ENCODE results near the gene SERPINE1. TPM values are rescaled to one million over a fixed set of nuclear protein-coding genes. Genes with fewer than 3 reads are reported as not detected.

SERPINE1 gene
- 1 to 10 TPM; 4.8 to 9.4 (median 8.9) TPM for total RNA-seq

DNA sequence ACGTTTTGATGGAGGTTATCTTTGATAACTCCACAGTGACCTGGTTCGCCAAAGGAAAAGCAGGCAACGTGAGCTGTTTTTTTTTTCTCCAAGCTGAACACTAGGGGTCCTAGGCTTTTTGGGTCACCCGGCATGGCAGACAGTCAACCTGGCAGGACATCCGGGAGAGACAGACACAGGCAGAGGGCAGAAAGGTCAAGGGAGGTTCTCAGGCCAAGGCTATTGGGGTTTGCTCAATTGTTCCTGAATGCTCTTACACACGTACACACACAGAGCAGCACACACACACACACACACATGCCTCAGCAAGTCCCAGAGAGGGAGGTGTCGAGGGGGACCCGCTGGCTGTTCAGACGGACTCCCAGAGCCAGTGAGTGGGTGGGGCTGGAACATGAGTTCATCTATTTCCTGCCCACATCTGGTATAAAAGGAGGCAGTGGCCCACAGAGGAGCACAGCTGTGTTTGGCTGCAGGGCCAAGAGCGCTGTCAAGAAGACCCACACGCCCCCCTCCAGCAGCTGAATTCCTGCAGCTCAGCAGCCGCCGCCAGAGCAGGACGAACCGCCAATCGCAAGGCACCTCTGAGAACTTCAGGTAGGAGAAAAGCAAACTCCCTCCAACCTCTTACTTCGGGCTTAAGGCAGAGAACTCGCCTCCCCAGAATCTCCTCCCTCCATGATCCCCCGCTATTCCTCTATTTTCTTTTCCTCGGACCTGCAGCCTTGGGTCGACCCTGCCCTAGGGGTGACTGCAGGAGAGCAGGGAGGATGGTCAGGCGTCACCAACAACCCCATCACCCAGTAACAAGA is at the start of gene SERPINE1:
Gene SERPINE1 (plus strand): TSS at position 454 of the 809 bp plus-strand sequence. CDS start 1,290 bp downstream, outside the sequence.
- peak; percentile 92 to 97 for DNase-seq (ENCODE audit: low spot score in 2 of 2)
- intact Hi-C loops (cut with DNase I; ENCODE audit: low total_unique reads) = no loop called here
- H3K4me3 ChIP-seq (ENCODE audit: low read depth, poor library complexity, severe bottlenecking) = no peak within 1 kb of the TSS
- no peak for TF ChIP-seq POLR2A (IDR thresholded peaks at IDR 0.05)
- TF ChIP-seq, protein P1, sequence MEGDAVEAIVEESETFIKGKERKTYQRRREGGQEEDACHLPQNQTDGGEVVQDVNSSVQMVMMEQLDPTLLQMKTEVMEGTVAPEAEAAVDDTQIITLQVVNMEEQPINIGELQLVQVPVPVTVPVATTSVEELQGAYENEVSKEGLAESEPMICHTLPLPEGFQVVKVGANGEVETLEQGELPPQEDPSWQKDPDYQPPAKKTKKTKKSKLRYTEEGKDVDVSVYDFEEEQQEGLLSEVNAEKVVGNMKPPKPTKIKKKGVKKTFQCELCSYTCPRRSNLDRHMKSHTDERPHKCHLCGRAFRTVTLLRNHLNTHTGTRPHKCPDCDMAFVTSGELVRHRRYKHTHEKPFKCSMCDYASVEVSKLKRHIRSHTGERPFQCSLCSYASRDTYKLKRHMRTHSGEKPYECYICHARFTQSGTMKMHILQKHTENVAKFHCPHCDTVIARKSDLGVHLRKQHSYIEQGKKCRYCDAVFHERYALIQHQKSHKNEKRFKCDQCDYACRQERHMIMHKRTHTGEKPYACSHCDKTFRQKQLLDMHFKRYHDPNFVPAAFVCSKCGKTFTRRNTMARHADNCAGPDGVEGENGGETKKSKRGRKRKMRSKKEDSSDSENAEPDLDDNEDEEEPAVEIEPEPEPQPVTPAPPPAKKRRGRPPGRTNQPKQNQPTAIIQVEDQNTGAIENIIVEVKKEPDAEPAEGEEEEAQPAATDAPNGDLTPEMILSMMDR (IDR thresholded peaks at IDR 0.05) = peak in 1 of 3 donors; percentile 82
- WGBS, 2 donors = 3 to 4% methylated on average over 22 of the region's 22 CpGs

DNA sequence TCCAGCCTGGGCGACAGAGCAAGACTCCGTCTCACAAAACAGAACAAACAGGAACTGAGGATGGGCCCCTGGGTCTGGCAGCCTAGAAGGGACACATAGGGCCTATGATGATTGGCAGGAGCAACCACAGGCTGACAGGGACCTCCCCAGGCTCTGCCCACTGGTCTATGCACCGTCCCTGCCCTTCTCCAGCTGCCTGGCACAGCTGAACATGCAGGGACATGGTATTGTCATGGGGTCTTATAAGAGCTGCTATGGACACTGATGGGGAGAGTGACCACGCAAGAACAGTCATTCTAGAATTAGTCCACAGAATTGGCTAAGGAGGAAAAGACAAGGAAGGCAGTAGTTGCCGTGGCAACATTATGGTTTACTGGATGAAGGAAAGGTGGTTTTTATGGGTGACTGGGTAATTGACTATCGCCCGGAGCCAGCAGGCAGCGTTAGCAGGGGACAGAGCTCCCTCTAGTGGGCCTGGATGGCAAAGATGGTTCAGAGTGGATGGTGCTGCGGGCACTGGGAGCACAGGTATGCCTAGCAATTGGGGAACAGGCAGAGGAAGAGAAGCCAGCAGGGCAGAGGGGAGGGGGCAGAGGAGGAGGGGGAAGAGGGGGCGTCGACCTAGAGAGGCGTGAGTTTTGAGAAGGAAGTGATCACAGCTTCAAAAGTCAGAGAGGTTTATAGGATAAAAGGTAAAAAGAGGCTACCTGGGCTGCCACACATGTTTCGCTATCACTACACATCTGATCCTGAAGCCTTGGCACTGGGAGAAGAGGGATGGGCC is 49.4 kb upstream of the SERPINE1 start:
- no peak overlapping the region for H3K4me3 ChIP-seq (ENCODE audit: low read depth, poor library complexity, severe bottlenecking)
- 18 to 22% methylated on average over 13 of the region's 13 CpGs for WGBS, 2 donors
- intact Hi-C loops (cut with DNase I; ENCODE audit: low total_unique reads) = no loop called here
- peak; percentile 67 to 95 for DNase-seq (ENCODE audit: low spot score in 2 of 2)
- TF ChIP-seq, protein P1 (IDR thresholded peaks at IDR 0.05) = peak in 1 of 3 donors; percentile 55
- TF ChIP-seq POLR2A (IDR thresholded peaks at IDR 0.05) = no peak

DNA sequence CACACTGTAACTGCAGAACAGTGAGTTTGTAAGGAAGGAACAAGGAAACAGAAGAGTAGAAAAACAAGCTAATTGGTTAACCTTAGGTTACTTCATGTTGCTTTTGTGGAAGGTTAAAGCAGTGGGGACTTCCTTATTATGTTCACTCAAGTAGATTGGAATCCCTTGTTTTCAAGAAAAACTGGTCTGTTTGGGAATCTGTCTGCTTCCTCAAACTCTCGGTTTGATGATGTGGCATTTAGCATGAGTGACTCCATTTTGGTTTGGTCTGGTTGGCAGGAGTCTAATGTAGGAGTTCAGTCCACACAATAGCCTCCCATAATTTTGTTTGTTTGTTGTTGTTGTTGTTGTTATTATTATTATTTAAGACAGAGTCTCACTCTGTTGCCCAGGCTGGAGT is 45.5 kb upstream of the SERPINE1 start:
- no peak for TF ChIP-seq POLR2A (IDR thresholded peaks at IDR 0.05)
- TF ChIP-seq, protein P1 (IDR thresholded peaks at IDR 0.05) = no peak
- DNase-seq (ENCODE audit: low spot score in 2 of 2) = no peak
- WGBS, 2 donors = 63 to 78% methylated on average over 1 of the region's 1 CpG
- intact Hi-C loops (cut with DNase I; ENCODE audit: low total_unique reads) = no loop called here
- no peak overlapping the region for H3K4me3 ChIP-seq (ENCODE audit: low read depth, poor library complexity, severe bottlenecking)

DNA sequence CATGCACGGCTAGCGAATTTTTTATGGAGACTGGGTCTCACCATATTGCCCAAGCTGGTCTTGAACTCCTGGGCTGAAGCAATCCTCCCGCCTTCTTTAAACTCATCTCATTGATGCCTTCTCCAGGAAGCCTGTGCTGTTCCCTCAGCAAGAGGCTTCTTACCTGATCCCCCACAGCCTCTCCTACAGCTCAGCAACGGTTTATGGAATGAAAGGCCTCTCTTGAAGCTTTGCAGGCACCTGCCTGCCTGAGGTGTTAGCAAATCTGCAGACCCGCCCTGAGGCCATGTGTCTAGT is 42.1 kb upstream of the SERPINE1 start:
- intact Hi-C loops (cut with DNase I; ENCODE audit: low total_unique reads) = no loop called here
- 49 to 52% methylated on average over 5 of the region's 5 CpGs for WGBS, 2 donors

DNA sequence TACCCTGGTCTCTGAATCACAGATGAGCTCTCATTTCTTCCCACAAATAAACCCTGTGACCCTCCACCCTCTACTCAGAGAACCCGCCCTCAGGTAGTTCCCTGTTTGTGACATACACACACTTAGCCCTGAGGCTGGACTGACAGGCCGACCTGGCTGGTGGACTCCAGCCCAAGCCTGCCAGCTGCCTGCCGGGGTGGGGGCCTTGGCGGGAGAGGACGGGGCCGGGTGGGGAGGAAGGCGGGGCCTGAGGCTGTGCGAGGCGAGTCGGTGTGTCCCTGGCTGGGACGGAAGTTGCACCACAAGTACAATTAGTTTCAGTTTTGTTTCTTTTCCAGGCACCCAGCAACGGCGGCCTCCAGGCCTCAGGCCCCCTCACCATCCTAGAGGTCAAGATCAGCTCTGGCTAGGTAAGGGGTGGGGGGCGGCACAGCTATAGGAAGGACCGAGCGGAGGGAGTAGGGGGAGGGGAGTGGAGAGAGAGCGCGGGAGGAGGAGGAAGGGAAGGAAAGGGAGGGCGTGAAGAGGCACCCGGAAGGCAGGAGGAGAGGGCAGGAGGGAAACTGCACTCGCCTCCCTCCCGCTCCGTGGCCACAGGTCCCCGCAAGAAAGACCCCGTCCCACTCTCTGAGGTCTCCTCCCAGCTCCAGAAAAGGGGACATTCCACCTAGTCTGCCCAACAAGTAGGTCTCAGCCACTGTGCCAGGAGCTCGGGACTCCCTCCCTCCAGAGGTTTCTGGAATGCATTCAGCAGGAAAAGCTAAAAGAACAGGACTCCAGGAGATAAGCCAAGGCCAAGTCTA is 41.5 kb upstream of the SERPINE1 start, which contains the start of gene TRIM56:
Gene TRIM56 (plus strand): TSS at position 320 of the 803 bp plus-strand sequence. CDS start 1,832 bp downstream, outside the sequence.
- 1 to 2% methylated on average over 21 to 26 of the region's 26 CpGs for WGBS, 2 donors
- intact Hi-C loops (cut with DNase I; ENCODE audit: low total_unique reads) = no loop called here
- TF ChIP-seq, protein P1 (IDR thresholded peaks at IDR 0.05) = no peak
- no peak for TF ChIP-seq POLR2A (IDR thresholded peaks at IDR 0.05)
- DNase-seq (ENCODE audit: low spot score in 2 of 2) = peak; percentile 80 to 97
- peak within 1 kb of the TSS; percentile 59 for H3K4me3 ChIP-seq (ENCODE audit: low read depth, poor library complexity, severe bottlenecking)

More for the DNA sequence above, 42.1 kb upstream of the SERPINE1 start:
- no peak overlapping the region for H3K4me3 ChIP-seq (ENCODE audit: low read depth, poor library complexity, severe bottlenecking)
- no peak for DNase-seq (ENCODE audit: low spot score in 2 of 2)
- TF ChIP-seq POLR2A (IDR thresholded peaks at IDR 0.05) = no peak
- TF ChIP-seq, protein P1 (IDR thresholded peaks at IDR 0.05) = no peak

All from lower leg skin (tissue), 4 donors.